Lung (tissue), 12 donors: Measurements from ENCODE around the gene HTT. TPM values are rescaled to one million over a fixed set of nuclear protein-coding genes. Genes with fewer than 3 reads are reported as not detected.
A peak's percentile ranks its signal among the peaks of the same experiment; 100 is the strongest.

Experiments
- ATAC-seq: fragments of 200-7000 bp; cut with Tn5 transposase; one replicate; pipeline ENCODE4 v1.9.1; 2020; ENCODE audit warnings: moderate number of reproducible peaks; ENCODE audit not compliant: insufficient read depth, low FRiP score
- DNase-seq, 3 donors: peaks; one replicate each; pipeline ENCODE4 v3.0.0-alpha.2; 2013 to 2017
- H3K27ac ChIP-seq, 2 donors: one replicate each; pipeline ENCODE4 v1.5.1; 2013; ENCODE audit warnings: mild to moderate bottlenecking in 2 of 2, moderate library complexity in 2 of 2, control low read depth in 1 of 2, inconsistent platforms in 1 of 2, low read depth in 1 of 2, low read length in 1 of 2
- H3K27me3 ChIP-seq, 3 donors: one replicate each; pipeline ENCODE4 v1.5.1; 2013; ENCODE audit warnings: low read length in 2 of 3; ENCODE audit not compliant: control insufficient read depth in 3 of 3, insufficient read depth in 3 of 3
- H3K36me3 ChIP-seq, 4 donors: one replicate each; pipeline ENCODE4 v1.5.1; 2013; ENCODE audit warnings: low read length in 4 of 4, mild to moderate bottlenecking in 1 of 4, moderate library complexity in 1 of 4; ENCODE audit not compliant: control insufficient read depth in 4 of 4, insufficient read depth in 4 of 4
- H3K4me1 ChIP-seq, 5 donors: one replicate each; pipeline ENCODE4 v1.5.1; 2013; ENCODE audit warnings: low read length in 5 of 5, mild to moderate bottlenecking in 2 of 5, moderate library complexity in 1 of 5; ENCODE audit not compliant: control insufficient read depth in 5 of 5, insufficient read depth in 5 of 5
- H3K4me3 ChIP-seq: one replicate; pipeline ENCODE4 v1.5.1; 2013; ENCODE audit warnings: mild to moderate bottlenecking, control low read depth, moderate library complexity
- H3K9ac ChIP-seq, 2 donors: one replicate each; pipeline ENCODE4 v1.5.1; 2013; ENCODE audit warnings: low read length in 2 of 2, control low read depth in 1 of 2; ENCODE audit not compliant: insufficient read depth in 1 of 2
- H3K9me3 ChIP-seq, 4 donors: one replicate each; pipeline ENCODE4 v1.5.1; 2013; ENCODE audit warnings: low read length in 3 of 4, mild to moderate bottlenecking in 1 of 4, moderate library complexity in 1 of 4; ENCODE audit not compliant: control insufficient read depth in 4 of 4, insufficient read depth in 3 of 4
- CTCF ChIP-seq: IDR thresholded peaks from 2 replicates; pipeline ENCODE4 v1.5.1; 2012; ENCODE audit warnings: mild to moderate bottlenecking; ENCODE audit errors: control extremely low read depth, extremely low read depth
- WGBS, 2 donors: extraction: QIAGEN DNeasy Blood & Tissue Kit; methylation state at CpG; one replicate each; pipeline ENCODE4 v1.1.7; 2013; 5-methylcytosine and 5-hydroxymethylcytosine counted together
- polyA plus RNA-seq, 2 donors: library from polyadenylated mRNA; stranded (reverse); fragments of 200-250 nt; gene quantifications; one replicate each; pipeline ENCODE4 v1.2.1, GENCODE V29; 2013
- total RNA-seq, 2 donors: library from RNA; depleted of rRNA in 1 of 2; stranded (reverse); fragments of >200 nt in 1 of 2; gene quantifications; one replicate each; pipeline ENCODE4 v1.2.1, GENCODE V29; 2014 to 2021
- donor health status: control.
- donor health status: control.
- donor health status: Bipolar disorder and iron deficiency.
- donor health status: healthy.
- donor health status: DM: yes; HTN: yes; CAD: no.

HTT gene
- total and polyA plus RNA-seq, 4 donors: 17.0 to 109 (median 48.4) TPM

DNA sequence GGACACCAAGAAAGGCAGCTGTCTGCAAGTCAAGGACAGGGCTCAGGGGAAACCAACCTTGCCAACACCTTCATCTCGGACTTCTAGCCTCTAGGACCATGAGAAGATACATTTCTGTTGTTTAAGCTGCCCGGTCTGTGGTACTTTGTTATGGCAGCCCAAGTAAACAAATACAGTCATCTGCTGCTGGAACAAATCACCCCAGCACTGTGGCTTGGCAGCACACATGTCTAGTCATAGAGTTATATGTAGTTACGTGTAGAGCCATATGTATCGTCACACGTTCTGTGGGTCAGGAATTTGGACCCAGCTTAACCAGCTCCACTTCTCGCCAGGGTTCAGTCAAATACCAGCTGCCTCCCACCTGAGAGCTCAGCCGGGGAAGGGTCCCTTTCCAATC lies 2.7 kb upstream of the HTT start:
- Histone ChIP-seq H3K27me3 (no peaks in the 10 kb centered on the region), H3K27ac (no peak overlapping the region), H3K9me3 (no peaks in the 10 kb centered on the region), H3K4me3 (no peak overlapping the region), H3K36me3 (no peaks in the 10 kb centered on the region), H3K4me1 (peaks cover 0 to 14% (median 8%) of the 10 kb centered on the region in 5 donors), H3K9ac (no peak overlapping the region)
- no peak for TF ChIP-seq CTCF
- ATAC-seq (no peak), DNase-seq (peak in 1 of 3 donors; percentile 9)
- WGBS, 2 donors: 90% methylated on average over 7 of the region's 7 CpGs

DNA sequence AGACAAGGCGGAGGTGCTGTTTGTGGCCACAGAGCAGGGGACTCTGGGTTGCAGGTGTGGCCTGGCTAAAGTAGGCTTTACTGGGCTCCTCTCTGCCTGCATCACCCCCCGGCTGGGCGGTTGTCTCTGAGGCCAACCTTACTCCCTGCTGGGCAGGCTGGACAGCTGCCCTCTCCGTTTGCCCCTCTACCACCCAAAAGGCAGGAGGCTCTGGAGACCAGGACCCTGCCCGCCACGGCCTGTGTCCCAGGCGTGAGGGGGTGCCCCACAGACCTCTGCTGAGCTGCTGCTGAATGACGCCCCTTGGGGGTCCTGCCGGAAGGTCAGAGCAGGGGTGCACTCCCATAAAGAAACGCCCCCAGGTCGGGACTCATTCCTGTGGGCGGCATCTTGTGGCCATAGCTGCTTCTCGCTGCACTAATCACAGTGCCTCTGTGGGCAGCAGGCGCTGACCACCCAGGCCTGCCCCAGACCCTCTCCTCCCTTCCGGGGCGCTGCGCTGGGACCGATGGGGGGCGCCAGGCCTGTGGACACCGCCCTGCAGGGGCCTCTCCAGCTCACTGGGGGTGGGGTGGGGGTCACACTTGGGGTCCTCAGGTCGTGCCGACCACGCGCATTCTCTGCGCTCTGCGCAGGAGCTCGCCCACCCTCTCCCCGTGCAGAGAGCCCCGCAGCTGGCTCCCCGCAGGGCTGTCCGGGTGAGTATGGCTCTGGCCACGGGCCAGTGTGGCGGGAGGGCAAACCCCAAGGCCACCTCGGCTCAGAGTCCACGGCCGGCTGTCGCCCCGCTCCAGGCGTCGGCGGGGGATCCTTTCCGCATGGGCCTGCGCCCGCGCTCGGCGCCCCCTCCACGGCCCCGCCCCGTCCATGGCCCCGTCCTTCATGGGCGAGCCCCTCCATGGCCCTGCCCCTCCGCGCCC lies 1.1 kb upstream of the HTT start:
- 13 to 15% methylated on average over 49 to 54 of the region's 54 CpGs for WGBS, 2 donors
- H3K9me3 ChIP-seq: no peaks in the 10 kb centered on the region
- ATAC-seq (no peak), DNase-seq (no peak)
- no peak for TF ChIP-seq CTCF
- H3K27ac ChIP-seq: peak overlapping the region; percentile 26 to 56
- no peaks in the 10 kb centered on the region for H3K27me3 ChIP-seq
- H3K9ac ChIP-seq: no peak overlapping the region
- H3K4me3 ChIP-seq: peak overlapping the region; percentile 48
- H3K4me1 ChIP-seq: peaks cover 0 to 14% (median 8%) of the 10 kb centered on the region in 5 donors
- H3K36me3 ChIP-seq: no peaks in the 10 kb centered on the region

DNA sequence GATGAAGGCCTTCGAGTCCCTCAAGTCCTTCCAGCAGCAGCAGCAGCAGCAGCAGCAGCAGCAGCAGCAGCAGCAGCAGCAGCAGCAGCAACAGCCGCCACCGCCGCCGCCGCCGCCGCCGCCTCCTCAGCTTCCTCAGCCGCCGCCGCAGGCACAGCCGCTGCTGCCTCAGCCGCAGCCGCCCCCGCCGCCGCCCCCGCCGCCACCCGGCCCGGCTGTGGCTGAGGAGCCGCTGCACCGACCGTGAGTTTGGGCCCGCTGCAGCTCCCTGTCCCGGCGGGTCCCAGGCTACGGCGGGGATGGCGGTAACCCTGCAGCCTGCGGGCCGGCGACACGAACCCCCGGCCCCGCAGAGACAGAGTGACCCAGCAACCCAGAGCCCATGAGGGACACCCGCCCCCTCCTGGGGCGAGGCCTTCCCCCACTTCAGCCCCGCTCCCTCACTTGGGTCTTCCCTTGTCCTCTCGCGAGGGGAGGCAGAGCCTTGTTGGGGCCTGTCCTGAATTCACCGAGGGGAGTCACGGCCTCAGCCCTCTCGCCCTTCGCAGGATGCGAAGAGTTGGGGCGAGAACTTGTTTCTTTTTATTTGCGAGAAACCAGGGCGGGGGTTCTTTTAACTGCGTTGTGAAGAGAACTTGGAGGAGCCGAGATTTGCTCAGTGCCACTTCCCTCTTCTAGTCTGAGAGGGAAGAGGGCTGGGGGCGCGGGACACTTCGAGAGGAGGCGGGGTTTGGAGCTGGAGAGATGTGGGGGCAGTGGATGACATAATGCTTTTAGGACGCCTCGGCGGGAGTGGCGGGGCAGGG lies 568 bp downstream of the HTT start:
- no peak for TF ChIP-seq CTCF
- H3K9me3 ChIP-seq: no peaks in the 10 kb centered on the region
- H3K4me1 ChIP-seq: peaks cover 1 to 14% (median 8%) of the 10 kb centered on the region in 5 donors
- peak overlapping the region; percentile 81 for H3K4me3 ChIP-seq
- ATAC-seq (peak; percentile 2), DNase-seq (peak; percentile 84 to 87 (median 85))
- WGBS, 2 donors: 0 to 1% methylated on average over 43 to 60 of the region's 60 CpGs
- H3K36me3 ChIP-seq: peaks cover 0 to 1% (median 0%) of the 10 kb centered on the region in 4 donors
- H3K27me3 ChIP-seq: no peaks in the 10 kb centered on the region
- H3K9ac ChIP-seq: peak overlapping the region; percentile 77 to 78
- peak overlapping the region; percentile 87 to 93 for H3K27ac ChIP-seq
